ENCODE results near the gene SLC6A12. TPM values are rescaled to one million over a fixed set of nuclear protein-coding genes. Genes with fewer than 3 reads are reported as not detected.

SLC6A12 gene
- polyA plus RNA-seq, 1 donor, result 16.7 TPM

- DNase-seq, result no peak
Measured at GRCh38 chr12:177336-177979, 36.5 kb downstream of the SLC6A12 start.

- DNase-seq, result no peak
Measured at GRCh38 chr12:176321-177181, 37.4 kb downstream of the SLC6A12 start.

GRCh38 chr12:175759-176158, 38.2 kb downstream of the SLC6A12 start:
- DNase-seq, result no peak

- DNase-seq, result no peak
Measured at GRCh38 chr12:175250-175649, 38.7 kb downstream of the SLC6A12 start.

GRCh38 chr12:174596-174995, 39.4 kb downstream of the SLC6A12 start:
- DNase-seq, result no peak

- no peak for DNase-seq
Measured at GRCh38 chr12:174124-174523, 39.8 kb downstream of the SLC6A12 start.

- DNase-seq, result no peak
Measured at GRCh38 chr12:172732-173161, 41.2 kb downstream of the SLC6A12 start.

- DNase-seq, result no peak
Measured at GRCh38 chr12:171743-172676, 41.9 kb downstream of the SLC6A12 start.

GRCh38 chr12:171276-171675, 42.7 kb downstream of the SLC6A12 start:
- DNase-seq, result no peak

GRCh38 chr12:170371-171225, 43.4 kb downstream of the SLC6A12 start:
- no peak for DNase-seq

GRCh38 chr12:169528-170370, 44.2 kb downstream of the SLC6A12 start:
- DNase-seq, result no peak

- DNase-seq, result no peak
Measured at GRCh38 chr12:168763-169525, 45.0 kb downstream of the SLC6A12 start.

- DNase-seq, result no peak
Measured at GRCh38 chr12:167959-168600, 45.9 kb downstream of the SLC6A12 start.

GRCh38 chr12:166425-167075, 47.4 kb downstream of the SLC6A12 start:
- no peak for DNase-seq

- no peak for DNase-seq
Measured at GRCh38 chr12:165862-166368, 48.0 kb downstream of the SLC6A12 start.

- peak; percentile 72 for DNase-seq
Measured at GRCh38 chr12:164207-164606, 49.8 kb downstream of the SLC6A12 start.

GRCh38 chr12:163406-163986, 50.5 kb downstream of the SLC6A12 start:
- no peak for DNase-seq

Data from left kidney (tissue), 2 donors.